T-helper 2 cell treated with Interferon-gamma antibody and Interleukin-4, amounts not matched to agents 100 ng/mL and 5 ng/mL, for 36 hours (primary cell): ENCODE data around the gene CCNY. TPM values are rescaled to one million over a fixed set of nuclear protein-coding genes. Genes with fewer than 3 reads are reported as not detected.
"Not testable (repeated sequence)": the region's sequence is repeated elsewhere in the genome, so short reads cannot be mapped to it uniquely, and the experiment has no call there.

Experiments used
- intact Hi-C: fragments of 100-400 bp; cut with micrococcal nuclease; formaldehyde crosslinking; loops from one replicate; pipeline ENCODE4 v1.15.1; 2023
- total RNA-seq: library from RNA; stranded (reverse); gene quantifications from 2 replicates; pipeline ENCODE4 v1.2.3, GENCODE V29; 2022

CCNY gene
- total RNA-seq, 1 donor from 2014 or later: 56.3 TPM

GRCh38 chr10:35507519-35508109 lies 171.3 kb downstream of the CCNY start:
- intact Hi-C loops: no loop called here

DNA sequence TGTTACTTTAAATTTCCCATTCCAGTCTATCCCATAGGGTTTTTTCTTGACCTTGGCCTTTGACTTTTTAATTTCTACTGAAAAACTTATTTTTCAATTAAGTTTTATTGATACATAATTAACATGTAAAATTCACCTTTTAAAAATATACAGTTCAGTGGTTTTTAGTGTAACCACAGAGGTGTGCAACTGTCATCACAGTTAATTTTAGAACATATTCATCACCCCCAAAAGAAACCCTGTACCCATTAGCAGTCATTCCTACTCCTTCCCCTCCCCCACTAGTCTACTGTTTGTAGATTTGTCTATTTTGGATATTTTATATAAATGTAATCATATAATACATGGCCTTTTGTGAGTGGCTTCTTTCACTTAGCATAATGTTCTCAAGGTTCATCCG lies 172.3 kb downstream of the CCNY start:
- intact Hi-C loops: no loop called here

- intact Hi-C loops: no loop called here
Measured at GRCh38 chr10:35510891-35511290, 174.6 kb downstream of the CCNY start.

DNA sequence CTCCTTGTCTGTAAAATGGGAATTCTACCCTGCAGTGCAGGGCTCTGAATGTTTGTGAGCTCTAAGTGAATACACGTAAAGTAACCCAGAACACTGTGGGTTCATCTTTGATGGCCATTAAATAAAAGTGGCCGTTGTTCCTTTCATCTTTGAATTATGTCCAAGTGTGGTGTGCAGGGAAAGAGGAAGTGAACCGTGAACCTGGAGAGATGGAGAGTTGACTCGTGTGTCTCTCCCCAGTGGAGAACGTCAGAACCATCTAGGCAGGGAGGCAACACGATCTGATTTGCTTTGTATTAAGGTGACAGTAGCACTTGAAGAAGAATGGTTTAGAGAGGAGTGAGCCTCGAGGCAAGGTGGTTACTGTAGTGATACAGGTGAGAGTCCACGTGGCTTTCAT lies 175.3 kb downstream of the CCNY start:
- intact Hi-C loops: no loop called here

GRCh38 chr10:35516102-35516670 lies 179.9 kb downstream of the CCNY start:
- intact Hi-C loops: no loop called here

DNA sequence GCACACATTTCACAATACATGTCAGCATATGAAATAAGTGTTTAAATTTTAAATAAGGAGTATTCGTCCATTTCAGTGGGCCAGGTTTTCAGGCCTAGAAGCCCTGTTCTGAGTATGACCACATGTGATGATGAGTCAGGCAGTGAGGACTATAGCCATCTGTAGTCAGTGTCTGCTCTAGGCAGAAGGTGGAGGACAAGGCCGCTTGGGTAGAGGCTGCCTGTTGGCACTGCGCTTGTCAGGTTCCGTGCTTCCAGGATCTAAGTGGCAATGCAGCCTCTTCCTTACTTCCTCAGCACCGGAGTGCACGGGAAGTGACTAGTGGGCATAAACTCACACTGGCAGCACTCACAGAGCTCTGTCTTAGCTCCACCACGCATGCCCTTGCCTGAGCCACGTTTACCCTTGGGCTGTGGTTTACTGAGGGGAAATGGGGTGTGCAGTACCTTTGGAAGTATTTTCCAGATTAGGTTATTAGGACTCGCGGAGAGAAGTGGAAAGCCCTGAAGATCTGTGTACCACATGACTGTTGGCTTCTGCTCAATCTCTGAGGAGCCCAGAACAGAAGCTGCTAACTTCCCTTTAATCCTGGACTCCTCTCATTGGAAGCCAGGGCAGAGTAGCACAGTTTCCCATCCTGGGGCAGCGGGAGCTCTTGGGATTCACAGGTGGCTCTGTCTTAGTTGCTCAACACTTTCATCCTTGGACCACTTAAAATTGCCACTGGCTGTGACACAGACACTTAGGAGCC lies 181.3 kb downstream of the CCNY start:
- intact Hi-C loops: no loop called here

DNA sequence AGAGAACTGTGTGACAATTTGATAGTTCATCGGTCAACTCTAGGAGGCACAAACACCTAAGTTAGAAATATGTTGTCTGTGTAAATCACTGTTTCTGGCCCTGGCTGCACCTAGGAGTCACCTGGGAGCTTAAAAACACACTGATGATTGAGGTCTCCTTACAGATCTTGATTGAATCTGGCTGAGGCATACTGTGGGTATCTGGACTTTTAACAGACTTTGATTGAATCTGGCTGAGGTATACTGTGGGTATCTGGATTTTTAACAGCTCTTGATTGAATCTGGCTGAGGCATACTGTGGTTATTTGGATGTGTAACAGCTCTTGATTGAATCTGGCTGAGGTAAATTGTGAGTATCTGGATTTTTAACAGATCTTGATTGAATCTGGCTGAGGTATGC lies 181.9 kb downstream of the CCNY start:
- intact Hi-C loops: not testable (repeated sequence)

GRCh38 chr10:35520996-35521395 lies 184.7 kb downstream of the CCNY start:
- intact Hi-C loops: no loop called here

GRCh38 chr10:35523670-35524225 lies 187.4 kb downstream of the CCNY start:
- intact Hi-C loops: no loop called here

DNA sequence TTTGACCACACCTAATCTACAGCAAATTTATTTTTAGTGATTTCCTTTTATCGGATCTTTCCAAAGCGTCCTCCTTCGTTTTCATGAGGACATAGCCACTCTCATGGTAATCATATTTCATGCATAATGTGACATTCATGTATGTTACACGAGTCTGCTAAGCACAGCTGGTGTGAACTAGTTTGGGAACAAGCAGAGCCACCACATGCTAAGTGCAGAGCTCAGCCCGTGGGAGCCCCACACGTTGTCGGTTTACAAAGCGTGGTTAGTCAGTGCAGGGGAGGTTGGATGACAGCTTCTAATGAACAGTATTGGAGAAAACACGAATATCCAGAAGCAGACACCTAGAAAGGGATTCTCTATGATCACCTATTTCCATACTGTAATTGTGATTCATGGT lies 190.4 kb downstream of the CCNY start:
- intact Hi-C loops: no loop called here

- intact Hi-C loops: no loop called here
Measured at GRCh38 chr10:35532141-35532540, 195.8 kb downstream of the CCNY start.

- intact Hi-C loops: no loop called here
Measured at GRCh38 chr10:35533565-35533964, 197.3 kb downstream of the CCNY start.

DNA sequence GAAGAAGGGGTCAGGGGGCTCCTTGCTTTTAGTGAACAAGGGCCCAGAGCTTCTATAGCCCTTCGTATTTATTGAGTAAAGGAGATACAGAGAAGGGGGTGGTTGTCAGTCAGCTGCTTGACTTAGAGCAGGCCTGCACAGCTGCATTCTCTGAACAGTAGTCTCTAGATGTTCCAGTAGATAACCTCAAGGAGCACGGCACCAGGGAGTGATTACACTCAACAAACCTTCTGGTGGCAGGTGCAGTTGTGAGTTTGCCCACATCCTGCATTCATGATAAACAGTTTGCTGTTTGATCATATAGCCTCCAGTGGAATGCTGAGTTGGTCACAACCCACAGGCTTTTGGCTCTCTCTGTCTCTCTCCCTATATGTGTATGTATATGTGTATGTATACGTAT lies 198.8 kb downstream of the CCNY start:
- intact Hi-C loops: no loop called here

DNA sequence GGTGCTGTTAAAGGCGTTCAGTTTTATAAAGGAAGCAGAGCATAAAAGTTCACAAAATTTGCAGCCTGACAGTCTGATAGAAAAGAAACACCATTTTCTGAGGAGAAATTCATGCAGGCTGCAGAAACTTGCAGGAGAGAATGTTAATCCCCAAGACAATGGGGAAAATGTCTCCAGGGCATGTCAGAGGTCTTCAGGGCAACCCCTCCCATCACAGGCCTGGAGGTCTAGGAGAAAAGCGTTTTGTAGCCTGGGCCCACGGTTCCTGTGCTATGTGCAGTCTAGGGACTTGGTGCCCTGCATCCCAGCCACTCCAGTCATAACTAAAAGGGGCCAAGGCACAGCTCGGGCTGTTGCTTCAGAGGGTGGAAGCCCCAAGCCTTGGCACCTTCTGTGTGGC lies 200.5 kb downstream of the CCNY start:
- intact Hi-C loops: no loop called here

DNA sequence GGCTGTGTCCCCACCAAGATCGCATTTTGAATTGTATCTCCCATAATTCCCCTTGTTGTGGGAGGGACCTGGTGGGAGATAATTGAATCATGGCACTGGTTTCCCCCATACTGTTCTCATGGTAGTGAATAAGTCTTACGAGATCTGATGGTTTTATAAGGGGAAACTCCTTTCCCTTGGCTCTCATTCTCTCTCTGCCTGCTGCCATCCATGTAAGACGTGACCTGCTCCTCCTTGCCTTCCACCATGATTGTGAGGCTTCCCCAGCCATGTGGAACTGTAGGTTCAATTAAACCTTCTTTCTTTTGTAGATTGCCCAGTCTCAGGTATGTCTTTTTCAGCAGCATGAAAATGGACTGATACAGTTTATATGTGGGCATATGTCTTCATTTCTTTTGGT lies 201.6 kb downstream of the CCNY start:
- intact Hi-C loops: not testable (repeated sequence)

DNA sequence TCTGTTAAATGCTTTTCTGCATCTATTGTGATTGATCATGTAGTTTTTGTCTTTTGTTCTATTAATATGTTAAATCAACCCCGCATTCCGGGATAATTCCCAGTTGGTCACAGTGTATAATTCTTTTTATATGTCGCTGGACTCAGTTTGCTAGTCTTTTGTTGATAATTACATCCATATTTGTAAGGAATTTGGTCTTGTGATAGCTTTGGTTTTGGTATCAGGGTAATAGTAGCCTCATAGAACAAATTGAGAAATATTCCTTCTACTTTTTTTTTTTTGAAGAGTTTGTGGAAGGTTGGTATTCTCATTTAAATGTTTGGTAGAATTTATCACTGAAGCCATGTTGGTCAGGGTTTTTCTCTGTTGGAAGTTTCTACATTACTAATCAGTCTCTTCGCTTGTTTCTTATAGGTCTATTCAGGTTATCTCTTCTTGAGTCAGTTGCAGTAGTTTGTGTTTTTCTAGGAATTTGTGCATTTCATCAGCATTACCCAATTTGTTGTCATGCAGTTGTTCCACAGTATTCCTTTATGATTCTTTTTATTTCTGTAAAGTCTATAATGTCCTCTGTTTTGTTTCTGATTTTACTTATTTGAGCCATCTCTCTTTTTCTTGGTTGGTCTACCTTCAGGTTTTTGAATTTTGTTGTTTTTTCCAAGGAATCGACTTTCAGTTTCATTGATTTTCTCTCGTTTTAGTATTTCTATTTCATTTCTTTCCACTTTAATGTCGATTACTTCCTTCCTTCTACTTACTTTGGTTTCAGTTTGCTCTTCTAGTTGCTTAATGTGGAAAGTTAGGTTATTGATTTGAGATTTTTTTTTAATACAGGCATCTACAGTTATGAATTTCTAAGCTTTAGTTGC lies 204.2 kb downstream of the CCNY start:
- intact Hi-C loops: loop anchor here (10.0 kb wide), 1 partner anchor 206 kb away; the partner anchor contains the start of gene CCNY

- intact Hi-C loops: loop anchor here (10.0 kb wide), 1 partner anchor 207 kb away; the partner anchor contains the start of gene CCNY
Measured at GRCh38 chr10:35541720-35542119, 205.4 kb downstream of the CCNY start.

DNA sequence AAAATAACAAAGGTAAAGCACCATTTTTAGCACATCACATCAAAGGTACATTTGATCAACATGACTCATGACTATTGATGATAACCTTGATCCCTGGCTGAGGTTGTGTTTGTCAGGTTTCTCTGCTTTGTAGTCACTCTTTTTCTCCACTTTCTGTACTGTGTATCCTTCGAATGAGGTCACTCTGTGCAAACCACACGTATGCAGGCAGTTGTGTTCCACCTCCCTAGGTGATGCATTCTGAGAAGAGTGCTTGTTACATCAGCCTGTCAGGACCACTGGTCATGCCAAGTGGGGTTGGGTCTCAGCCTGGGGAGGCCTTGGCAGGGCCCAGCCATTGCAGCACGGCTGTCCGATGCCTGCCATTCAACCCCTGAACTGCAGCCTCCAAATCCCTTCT lies 206.0 kb downstream of the CCNY start:
- intact Hi-C loops: loop anchor here (10.0 kb wide), 1 partner anchor 208 kb away; the partner anchor contains the start of gene CCNY

DNA sequence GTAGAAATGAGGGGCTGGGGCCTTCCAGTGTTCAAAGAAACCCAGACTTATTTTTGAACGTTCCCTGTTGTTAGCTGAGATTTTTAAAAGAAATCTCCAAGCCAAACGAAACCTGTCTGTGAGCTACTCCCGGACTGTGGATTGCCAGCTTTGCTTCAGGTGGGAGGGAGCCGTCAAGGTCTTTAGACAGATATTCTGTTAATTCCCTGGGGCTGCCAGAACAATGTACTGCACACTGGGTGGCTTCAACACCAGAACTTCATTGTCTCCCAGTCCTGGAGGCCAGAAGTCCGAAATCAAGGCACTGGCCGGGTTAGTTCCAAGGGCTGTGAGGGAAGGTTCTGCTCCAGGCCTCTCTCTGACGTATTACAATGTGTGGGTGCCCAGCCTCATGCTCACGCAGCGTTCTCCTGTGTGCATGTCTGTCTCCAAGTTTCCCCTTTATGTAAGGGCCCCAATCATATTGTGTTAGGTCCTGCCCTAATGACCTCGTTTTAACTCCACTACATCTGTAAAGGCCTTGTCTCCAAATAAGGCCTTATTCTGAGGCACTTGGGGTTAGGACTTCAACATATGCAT lies 208.9 kb downstream of the CCNY start:
- intact Hi-C loops: loop anchor here (10.0 kb wide), 1 partner anchor 210 kb away; the partner anchor contains the start of gene CCNY

GRCh38 chr10:35545878-35546590 lies 209.7 kb downstream of the CCNY start:
- intact Hi-C loops: loop anchor here (10.0 kb wide), 1 partner anchor 211 kb away; the partner anchor contains the start of gene CCNY
